GM21390 (cell line): Measurements from ENCODE around the gene HADH.
"Not testable (repeated sequence)": the region's sequence is repeated elsewhere in the genome, so short reads cannot be mapped to it uniquely, and the experiment has no call there.

Experiments used
- ATAC-seq: cut with Tn5 transposase; IDR thresholded peaks from one replicate; pipeline ENCODE4 v1.9.1; 2021; ENCODE audit not compliant: unreplicated experiment

Gene HADH

DNA sequence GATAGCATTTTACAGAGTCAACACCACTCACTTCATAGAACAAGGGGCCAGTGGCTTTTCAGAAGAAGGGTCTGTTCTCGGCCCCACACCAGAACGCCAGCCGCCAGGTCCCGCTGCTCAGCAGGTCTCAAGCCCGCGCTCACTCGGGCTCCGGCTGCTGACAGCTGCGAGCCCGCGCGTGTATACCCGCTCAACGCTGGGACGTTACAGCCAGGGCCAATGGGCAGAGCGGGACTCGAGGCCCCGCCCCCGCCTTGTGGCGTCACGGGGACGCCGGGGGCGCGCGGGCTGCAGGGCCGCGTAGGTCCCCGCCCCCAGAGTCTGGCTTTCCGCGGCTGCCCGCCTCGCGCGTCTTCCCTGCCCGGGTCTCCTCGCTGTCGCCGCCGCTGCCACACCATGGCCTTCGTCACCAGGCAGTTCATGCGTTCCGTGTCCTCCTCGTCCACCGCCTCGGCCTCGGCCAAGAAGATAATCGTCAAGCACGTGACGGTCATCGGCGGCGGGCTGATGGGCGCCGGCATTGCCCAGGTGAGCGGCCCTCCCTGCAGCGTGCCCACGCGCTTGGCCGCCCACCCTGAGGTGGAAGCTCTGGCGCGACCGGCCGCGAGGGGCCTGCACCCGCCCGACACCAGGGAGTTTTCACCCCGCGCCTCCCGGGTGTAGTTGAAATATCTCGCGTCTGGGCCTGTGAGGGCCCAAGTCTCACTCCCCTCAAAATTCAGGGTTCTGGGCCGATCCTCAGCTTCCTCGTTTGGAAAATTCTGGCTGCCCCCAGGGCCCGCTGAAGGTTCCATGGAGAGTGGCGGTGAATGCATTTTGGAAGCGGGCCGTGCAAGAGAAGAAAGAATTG lies at the start of gene HADH:
TSS of gene HADH (plus strand) at position 353 of the 850 bp plus-strand sequence. CDS start at position 397, 44 bp downstream.
- ATAC-seq = peak; percentile 93

DNA sequence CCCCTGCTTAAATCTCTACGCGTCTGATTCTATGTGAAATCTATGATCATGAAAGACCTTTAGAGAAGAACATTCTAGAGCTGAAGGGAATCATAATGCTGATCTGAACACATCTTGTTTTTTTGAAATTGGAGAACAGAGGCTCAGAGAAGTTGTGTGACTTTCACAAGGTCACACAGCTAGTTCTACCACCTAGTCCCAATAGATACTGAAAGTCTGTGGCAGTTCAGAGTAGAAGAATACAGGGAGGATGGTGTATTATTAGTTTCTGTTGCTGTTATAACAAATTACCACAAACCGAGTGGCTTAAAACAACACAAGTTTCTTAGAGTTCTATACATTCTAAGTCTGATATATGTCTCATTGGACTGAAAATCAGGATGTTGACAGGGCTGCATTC lies 43.9 kb upstream of the HADH start:
- ATAC-seq = no peak

DNA sequence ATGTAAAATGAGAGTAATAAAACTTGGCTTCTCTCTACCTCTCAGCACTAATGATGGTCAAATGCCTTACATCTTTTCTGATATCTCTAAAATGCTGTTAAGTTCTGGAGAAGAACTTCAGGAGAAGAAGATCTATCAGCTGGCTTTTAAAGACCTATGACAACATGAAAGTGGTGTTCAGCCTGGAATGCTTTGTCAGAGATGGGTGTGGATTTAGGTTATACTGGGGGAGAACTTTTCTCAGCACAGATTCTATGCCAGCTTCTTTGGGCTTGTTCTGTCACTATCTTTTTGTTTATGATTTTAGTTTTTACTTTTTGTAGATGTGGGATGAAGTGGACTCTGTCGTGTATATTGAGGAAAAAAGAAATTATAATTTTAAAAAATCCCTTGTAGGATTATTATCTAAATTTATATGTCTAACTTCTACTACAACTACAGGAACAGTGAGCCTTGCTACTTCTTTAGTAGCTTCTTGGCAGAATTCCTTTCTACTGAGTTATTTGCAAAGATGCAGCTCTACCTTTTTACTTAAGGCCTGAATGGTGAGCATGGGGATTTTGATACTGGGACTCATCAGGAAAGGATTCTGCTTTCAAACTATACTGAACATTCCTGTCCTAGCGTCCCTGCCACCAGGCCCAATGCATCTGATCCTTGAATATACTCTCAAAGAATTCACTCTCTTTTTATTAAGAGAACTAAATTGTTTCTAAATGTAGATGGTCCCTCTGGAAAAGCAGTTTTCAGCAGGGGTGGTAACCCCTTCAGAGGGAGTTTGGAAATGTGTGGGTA lies 38.7 kb upstream of the HADH start:
- no peak for ATAC-seq

DNA sequence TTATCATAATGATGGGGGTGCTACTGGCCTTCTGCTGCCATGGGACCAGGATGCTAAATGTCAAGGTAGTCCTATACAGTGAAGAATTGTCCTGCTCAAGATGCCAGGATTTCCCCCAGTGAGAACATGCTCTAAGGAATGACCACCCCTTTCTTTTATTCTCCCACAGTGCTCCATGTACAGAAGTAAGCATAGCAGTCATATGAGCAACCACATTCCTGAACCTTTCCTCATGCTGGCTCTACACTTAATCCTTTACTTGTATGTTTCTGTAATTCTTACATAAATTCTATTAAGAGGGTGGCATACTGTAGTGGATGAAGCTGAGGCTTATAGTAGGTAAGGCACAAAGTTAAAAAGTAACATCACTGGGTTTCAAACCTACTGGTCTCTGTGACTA lies 38.1 kb upstream of the HADH start:
- no peak for ATAC-seq

DNA sequence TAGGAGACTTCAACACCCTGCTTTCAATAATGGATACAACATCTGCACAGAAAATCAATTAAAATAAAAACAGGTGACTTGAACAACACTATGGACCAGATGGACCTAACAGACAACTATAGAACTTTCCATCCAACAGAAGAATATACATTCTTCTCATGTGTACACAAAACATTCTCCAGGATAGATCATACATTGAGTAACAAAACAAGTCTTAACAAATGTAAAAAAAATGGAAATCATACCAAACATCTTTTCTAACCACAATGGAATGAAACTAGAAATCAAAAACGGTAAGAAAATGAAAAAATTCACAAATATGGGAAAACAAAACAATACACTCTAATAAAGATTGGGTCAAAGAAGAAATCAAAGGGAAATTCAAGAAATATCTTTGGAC lies 33.7 kb upstream of the HADH start:
- ATAC-seq = no peak

DNA sequence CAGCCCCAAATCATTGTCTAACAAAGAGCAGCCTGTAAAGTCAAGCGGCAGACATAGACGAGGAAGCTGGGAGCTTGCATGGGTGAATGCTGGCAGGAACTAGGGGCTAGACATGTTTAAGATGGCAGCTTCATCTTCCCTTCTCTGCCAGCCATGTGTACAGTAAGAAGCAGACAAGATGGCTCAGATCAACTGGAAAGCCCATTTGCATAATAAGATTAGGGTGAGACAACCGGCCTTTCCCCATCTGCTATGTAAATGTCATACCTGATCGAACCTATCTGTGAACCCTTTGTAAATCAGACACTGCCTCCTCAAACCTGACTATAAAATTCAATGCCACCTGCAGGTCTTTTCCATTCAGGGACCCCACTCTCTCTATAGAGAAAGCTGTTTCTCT lies 22.8 kb upstream of the HADH start:
- no peak for ATAC-seq

DNA sequence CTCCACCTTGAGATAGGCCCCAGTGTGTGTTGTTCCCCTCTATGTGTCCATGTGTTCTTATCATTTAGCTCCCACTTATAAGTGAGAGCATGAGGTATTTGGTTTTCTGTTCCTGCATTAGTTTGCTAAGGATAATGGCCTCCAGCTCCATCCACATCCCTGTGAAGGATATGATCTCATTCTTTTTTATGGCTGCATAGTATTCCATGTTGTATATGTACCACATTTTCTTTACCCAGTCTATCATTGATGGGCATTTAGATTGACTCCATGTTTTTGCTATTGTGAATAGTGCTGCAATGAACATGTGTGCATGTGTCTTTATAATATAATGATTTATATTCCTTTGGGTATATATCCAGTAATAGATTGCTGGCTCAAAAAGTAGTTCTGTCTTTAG lies 22.2 kb upstream of the HADH start:
- ATAC-seq = not testable (repeated sequence)

DNA sequence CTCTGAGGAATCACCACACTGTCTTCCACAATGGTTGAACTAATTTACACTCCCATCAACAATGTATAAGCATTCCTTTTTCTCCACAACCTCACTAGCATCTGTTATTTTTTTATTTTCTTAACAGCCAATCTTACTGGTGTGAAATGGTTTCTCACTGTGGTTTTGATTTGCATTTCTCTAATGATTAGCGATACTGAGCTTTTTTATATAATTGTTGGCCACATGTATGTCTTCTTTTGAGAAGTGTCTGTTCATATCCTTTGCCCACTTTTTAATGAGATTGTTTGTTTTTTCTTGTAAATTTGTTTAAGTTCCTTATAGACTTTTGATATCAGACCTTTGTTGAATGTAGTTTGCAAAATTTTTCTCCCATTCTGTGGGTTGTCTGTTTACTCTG lies 21.8 kb upstream of the HADH start:
- not testable (repeated sequence) for ATAC-seq

DNA sequence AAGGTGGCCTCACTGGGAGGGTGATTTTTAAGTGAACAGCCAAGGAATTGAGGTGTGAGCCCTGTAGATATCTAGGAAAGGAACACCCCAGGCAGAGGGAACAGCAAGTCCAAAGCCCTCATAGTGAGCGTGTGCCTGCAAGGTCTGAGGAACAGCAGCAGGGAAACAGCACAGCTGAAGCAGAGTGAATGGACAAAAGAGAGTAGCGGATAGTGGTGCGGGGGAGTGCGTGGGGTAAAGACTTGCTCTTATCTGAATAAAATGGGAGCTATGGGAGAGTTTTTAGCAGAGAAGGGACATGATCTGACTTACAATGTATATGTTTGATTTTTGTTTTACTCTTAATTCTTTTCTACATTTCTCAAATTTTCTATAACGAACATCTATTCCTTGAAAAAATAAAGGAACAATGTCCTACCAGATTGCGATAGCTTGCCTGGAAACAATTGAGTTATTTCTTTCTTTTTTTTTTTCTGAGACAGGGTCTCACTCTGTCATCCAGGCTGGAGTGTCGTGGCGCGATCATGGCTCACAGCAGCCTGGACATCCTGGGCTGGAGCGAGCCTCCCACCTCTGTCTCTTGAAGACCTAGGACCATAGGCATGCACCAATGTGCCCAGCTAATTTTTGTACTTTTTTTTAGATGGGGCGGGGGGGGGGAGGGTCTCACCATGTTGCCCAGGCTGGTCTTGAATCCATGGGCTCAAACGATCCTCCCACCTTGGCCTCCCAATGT lies 19.5 kb upstream of the HADH start:
- no peak for ATAC-seq

DNA sequence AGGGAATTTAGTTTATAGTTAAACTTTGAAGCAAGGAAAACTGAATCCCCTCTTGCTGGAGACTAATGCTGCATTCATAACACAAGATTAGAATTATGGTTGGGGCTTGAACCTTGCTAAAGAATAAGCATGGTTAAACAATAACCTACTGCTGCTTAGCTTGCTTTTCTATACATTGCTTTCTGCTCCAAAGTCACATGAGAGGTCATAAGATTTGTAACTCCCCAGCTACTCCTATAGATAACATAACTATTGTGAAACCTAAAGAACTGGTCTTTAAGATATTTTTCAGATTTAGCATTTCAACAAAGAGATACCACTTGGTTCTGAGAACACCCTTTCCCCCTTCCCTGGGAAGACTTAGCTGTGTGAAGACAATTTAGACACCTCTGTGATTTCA lies 17.1 kb upstream of the HADH start:
- ATAC-seq = no peak

DNA sequence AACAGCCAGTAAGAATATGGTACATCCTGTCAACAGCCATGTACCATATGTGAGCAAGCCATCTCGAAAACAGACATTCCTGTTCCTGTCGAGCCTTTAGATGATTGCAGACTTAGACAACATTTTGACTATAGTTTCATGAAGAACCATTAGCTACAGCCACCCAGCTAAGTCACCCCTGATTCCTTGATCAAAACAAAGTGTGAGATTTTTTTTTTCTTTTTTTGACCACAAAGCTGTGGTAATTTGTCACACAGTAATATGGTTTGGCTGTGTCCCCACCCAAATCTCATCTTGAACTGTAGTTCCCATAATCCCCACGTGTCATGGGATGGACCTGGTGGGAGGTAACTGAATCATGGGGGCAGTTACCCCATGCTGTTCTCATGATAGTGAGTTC lies 15.2 kb upstream of the HADH start:
- ATAC-seq = no peak

DNA sequence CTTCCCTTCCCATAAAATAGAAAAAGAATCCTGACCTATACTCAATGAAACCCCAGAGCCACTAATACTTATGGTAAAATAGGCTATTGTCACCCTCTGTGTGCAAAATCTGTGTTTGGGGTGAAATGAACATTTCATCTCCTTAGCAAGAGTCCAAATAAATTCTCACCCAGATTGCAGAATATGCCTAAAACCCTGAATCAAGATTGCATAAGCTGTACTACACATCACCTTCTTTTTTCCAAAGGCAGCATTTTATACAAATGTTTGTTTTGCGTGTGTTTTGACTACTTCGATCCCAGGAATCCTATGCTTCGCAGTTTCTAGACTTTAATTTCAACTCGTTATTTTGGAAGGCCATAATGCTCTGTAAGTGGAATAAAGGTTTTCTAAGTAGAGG lies 12.2 kb upstream of the HADH start:
- no peak for ATAC-seq

DNA sequence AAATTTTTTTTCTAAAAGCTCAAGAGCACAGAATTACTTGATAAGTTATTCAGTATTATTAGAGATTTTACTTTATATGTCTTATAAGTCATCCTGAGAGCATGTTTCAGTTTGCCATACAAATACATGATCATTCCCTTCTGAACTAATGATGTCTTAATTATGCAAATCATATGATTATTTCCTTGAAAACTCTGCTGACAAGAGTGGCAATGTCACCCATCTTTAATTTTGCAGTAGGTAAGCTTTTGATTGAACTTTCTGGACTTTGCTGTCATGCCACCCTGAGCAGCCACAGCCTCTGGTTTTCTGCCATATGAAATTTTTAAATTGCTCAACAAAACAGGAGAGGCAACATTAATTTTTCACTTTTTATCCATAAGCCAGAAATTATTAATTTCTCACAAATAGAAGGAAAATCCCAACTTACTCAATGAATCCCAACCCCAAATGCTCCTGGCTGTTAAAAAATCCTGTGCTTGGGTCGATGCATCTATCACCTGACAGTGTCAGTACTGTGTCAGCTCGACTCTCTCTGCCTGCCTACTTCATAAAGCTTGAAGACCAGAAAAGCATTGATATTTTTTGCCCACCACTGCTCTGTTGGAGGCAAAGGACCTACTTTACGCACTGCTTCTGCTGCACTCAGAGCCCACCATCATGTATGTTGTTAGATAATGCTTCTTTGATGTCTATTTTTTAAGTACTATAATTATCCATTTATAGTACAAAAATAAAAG lies 11.6 kb upstream of the HADH start:
- no peak for ATAC-seq

DNA sequence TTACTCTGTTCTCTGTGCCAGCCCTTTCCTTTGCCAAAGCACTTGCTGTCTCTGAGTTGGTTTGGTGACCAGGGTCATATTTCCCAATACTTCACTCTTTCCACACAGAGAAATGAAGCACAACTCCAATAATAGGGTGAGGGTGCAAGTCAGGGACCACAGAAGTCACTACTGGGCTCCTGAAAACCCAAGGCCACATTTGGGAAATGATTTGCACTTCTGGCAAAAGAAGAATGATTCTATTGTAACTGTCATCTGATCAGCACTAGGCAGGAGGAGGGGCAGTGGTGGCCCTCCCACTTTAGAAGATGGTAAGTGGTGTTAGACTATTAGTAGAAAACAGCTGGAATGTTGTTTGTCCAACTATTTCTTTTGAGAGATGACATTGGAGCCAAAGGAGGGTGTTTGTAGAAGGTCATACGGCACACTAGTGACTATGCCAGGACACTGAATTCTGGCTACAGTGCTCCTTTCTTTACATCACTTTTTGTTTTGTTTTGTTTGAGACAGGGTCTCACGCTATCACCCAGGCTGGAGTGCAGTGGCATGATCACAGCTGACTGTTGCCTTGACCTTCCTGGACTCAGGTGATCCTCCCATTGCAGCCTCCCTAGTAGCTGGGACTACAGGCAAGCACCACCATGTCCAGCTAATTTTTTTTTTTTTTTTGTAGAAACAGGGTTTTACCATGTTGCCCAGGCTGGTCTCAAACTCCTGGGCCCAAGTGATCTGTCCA lies 10.8 kb upstream of the HADH start:
- no peak for ATAC-seq

DNA sequence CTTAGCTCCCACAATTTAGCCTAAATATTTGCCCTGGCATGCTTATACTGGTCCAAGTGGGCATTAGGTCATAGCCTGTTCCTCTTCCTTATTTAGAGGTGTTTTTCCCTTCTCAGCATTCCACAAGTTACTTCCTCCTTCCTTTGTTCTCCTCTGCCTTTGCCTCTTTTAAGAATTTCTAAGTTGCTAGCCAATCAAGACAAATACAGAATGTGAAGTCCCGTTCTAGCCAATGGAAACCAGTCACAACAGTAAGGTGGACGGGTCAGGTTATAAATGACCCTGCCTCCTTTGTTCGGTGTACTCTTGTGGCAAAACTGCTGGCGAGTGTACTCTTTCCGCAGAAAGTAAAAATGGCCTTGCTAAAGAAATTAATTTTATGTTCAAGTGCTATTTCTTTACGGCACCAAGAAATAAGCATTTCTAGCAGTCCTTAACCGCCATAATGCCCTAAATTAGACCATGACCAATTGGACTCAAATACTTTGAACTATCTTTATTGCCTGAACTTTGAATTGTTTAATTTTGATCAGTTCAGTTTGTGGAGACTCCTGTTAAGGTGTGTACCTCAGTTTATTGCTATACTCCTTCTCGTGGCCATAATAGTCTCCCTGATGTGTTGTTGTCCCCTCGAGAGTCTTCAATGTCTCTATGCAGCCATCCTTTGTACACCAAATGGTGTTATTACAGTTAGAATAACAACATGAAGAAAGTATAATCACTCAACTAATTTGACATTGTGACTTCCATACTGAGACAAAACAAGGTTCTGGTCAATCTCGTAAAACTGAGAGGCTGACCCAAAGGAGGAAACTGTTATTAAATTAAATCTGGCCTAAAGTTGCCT lies 1.6 kb upstream of the HADH start:
- ATAC-seq = no peak

DNA sequence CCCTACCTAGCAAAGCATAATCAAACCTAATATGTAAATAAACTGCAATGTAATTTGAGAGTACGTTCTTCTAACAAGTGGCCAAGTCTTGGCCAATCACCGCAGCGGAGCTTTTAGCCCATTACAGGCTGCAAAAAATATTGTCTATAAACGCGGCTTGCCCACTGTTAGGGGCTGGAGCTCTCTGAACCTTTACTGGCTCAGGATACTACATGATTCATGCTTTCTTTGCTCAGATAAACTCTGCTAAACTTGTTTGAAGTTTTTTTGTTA lies 990 bp upstream of the HADH start:
- ATAC-seq = no peak

DNA sequence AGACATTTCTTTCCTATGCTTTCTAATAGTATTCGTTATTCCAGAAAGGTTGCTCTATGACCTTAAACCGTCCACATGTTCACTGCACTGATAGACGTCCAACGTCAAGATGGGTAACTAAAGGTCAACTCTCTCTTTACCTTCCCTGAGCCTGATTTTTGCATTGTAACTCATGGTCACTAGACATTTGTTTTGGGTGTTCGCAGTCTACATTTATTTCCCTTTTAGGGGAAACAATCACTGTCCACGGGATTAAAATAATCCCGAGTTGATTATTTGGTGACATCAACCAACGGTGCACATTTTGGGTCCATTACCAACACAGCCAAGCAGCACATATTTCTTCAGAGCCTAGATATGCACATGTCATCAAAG lies 540 bp upstream of the HADH start:
- ATAC-seq = no peak

DNA sequence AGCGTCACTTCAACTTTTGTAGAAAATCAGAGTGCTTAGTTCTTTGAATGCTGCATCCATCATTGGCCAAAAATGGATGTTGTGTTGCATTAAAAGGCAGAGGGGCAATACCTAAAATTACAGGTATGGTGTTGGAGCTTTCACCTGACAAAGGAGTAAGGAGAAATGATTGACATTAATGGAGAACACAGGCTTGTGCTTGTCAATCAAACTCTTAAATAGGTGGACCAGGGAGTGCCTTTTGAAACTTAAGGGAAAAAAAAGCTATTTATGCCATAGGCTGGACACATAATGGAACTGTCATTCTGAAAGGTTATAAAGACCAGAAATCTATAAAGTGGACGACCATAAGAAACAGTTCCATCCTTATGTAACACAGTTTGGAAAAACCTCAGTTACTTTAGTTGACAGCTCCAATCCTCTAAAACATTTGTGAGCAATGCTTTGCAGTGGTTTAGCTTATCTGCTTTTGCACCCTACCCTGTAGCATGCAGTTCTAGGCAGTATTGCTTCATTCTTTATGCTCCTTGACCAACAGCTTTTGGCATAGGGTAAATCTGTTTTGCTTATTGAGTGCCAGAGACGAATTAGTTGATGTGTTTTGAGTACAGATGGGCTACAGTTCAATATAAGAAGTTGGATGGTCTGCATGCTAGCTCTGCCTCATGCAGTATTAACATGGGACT lies 2.4 kb downstream of the HADH start:
- no peak for ATAC-seq

DNA sequence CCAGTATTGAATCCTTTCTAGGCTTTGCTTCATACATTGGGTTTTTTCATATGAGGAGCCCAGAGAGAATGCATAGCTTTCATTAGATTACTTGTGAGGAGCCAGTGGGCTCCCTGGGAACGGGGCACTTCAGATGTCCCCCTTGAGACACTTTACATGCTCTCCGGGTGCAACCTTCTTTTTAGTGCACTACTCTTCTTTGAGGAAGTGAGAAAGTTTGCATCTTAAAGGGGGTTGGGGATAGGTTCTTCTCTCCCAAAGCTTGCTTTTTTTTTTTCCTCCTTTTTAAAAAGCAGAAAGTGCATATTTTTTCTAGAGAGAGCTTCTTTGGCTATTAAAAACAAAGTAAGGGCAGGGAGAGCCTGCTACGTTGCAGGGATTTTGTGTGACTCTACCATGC lies 4.3 kb downstream of the HADH start:
- ATAC-seq = peak; percentile 40
